ENCODE data around the gene AHCYL2. TPM values are rescaled to one million over a fixed set of nuclear protein-coding genes. Genes with fewer than 3 reads are reported as not detected.
"Not testable (repeated sequence)": the region's sequence is repeated elsewhere in the genome, so short reads cannot be mapped to it uniquely, and the experiment has no call there.

AHCYL2 gene
- total RNA-seq, 1 experiment from 2014 or later = 22.1 TPM

- no peak for DNase-seq (ENCODE audit: extremely low read depth, low read depth)
Observed at GRCh38 chr7:129240119-129240820, 15.4 kb downstream of the AHCYL2 start.

- DNase-seq (ENCODE audit: extremely low read depth, low read depth) = no peak
Observed at GRCh38 chr7:129244220-129244619, 19.4 kb downstream of the AHCYL2 start.

GRCh38 chr7:129245533-129245932, 20.7 kb downstream of the AHCYL2 start:
- no peak for DNase-seq (ENCODE audit: extremely low read depth, low read depth)

GRCh38 chr7:129247087-129247486, 22.3 kb downstream of the AHCYL2 start:
- DNase-seq (ENCODE audit: extremely low read depth, low read depth) = no peak

GRCh38 chr7:129252128-129252527, 27.3 kb downstream of the AHCYL2 start:
- no peak for DNase-seq (ENCODE audit: extremely low read depth, low read depth)

- DNase-seq (ENCODE audit: extremely low read depth, low read depth) = not testable (repeated sequence)
Observed at GRCh38 chr7:129252603-129253002, 27.8 kb downstream of the AHCYL2 start.

GRCh38 chr7:129255800-129256199, 31.0 kb downstream of the AHCYL2 start:
- DNase-seq (ENCODE audit: extremely low read depth, low read depth) = no peak

GRCh38 chr7:129256221-129256620, 31.4 kb downstream of the AHCYL2 start:
- DNase-seq (ENCODE audit: extremely low read depth, low read depth) = no peak

- DNase-seq (ENCODE audit: extremely low read depth, low read depth) = no peak
Observed at GRCh38 chr7:129257168-129257567, 32.3 kb downstream of the AHCYL2 start.

- DNase-seq (ENCODE audit: extremely low read depth, low read depth) = no peak
Observed at GRCh38 chr7:129258649-129259389, 34.0 kb downstream of the AHCYL2 start.

GRCh38 chr7:129262324-129262723, 37.5 kb downstream of the AHCYL2 start:
- no peak for DNase-seq (ENCODE audit: extremely low read depth, low read depth)

GRCh38 chr7:129263168-129263567, 38.3 kb downstream of the AHCYL2 start:
- DNase-seq (ENCODE audit: extremely low read depth, low read depth) = no peak

GRCh38 chr7:129264534-129264933, 39.7 kb downstream of the AHCYL2 start:
- DNase-seq (ENCODE audit: extremely low read depth, low read depth) = no peak

- DNase-seq (ENCODE audit: extremely low read depth, low read depth) = no peak
Observed at GRCh38 chr7:129265328-129265727, 40.5 kb downstream of the AHCYL2 start.

GRCh38 chr7:129266181-129266580, 41.4 kb downstream of the AHCYL2 start:
- DNase-seq (ENCODE audit: extremely low read depth, low read depth) = no peak

- no peak for DNase-seq (ENCODE audit: extremely low read depth, low read depth)
Observed at GRCh38 chr7:129270077-129270476, 45.2 kb downstream of the AHCYL2 start.

- peak; percentile 48 for DNase-seq (ENCODE audit: extremely low read depth, low read depth)
Observed at GRCh38 chr7:129271500-129272355, 46.9 kb downstream of the AHCYL2 start.

GRCh38 chr7:129273936-129274335, 49.1 kb downstream of the AHCYL2 start:
- DNase-seq (ENCODE audit: extremely low read depth, low read depth) = no peak

GRCh38 chr7:129277629-129278028, 52.8 kb downstream of the AHCYL2 start:
- no peak for DNase-seq (ENCODE audit: extremely low read depth, low read depth)

- DNase-seq (ENCODE audit: extremely low read depth, low read depth) = no peak
Observed at GRCh38 chr7:129278688-129279087, 53.9 kb downstream of the AHCYL2 start.

GRCh38 chr7:129279757-129280156, 54.9 kb downstream of the AHCYL2 start:
- DNase-seq (ENCODE audit: extremely low read depth, low read depth) = no peak
